Smooth muscle cell (in vitro differentiated cells): ENCODE results near the gene PIK3R6. TPM values are rescaled to one million over a fixed set of nuclear protein-coding genes. Genes with fewer than 3 reads are reported as not detected.

Experiments used
- DNase-seq: peaks from one replicate; lab custom pipeline; 2025; ENCODE audit not compliant: unreplicated experiment; lab: John Stamatoyannopoulos, UW
- H2AFZ ChIP-seq: fragments of 200-600 bp; sonication (generic); 2 replicates; pipeline ENCODE4 v1.6.0; 2016; ENCODE audit warnings: antibody characterized with exemption, low read depth, mild to moderate bottlenecking
- H3F3A ChIP-seq: fragments of 200-600 bp; sonication (generic); 2 replicates; pipeline ENCODE4 v1.6.0; 2017; ENCODE audit warnings: antibody characterized with exemption, low read depth
- H3K27ac ChIP-seq: fragments of 200-600 bp; sonication (generic); 2 replicates; pipeline ENCODE4 v1.5.1; 2016; ENCODE audit warnings: low read depth, mild to moderate bottlenecking
- H3K27me3 ChIP-seq: fragments of 200-600 bp; sonication (generic); 2 replicates; pipeline ENCODE4 v1.6.1; 2016; ENCODE audit warnings: low read depth, mild to moderate bottlenecking
- H3K36me3 ChIP-seq: fragments of 200-600 bp; sonication (generic); 2 replicates; pipeline ENCODE4 v1.5.1; 2016; ENCODE audit warnings: low read depth
- H3K4me1 ChIP-seq: fragments of 200-600 bp; sonication (generic); 2 replicates; pipeline ENCODE4 v1.5.1; 2016; ENCODE audit warnings: low read depth
- H3K4me2 ChIP-seq: fragments of 200-600 bp; sonication (generic); 2 replicates; pipeline ENCODE4 v1.6.0; 2016; ENCODE audit warnings: mild to moderate bottlenecking
- H3K4me3 ChIP-seq: fragments of 200-600 bp; sonication (generic); 2 replicates; pipeline ENCODE4 v1.5.1; 2016; ENCODE audit warnings: mild to moderate bottlenecking
- H3K79me2 ChIP-seq: fragments of 200-600 bp; sonication (generic); 2 replicates; pipeline ENCODE4 v1.6.0; 2016; ENCODE audit warnings: low read depth, mild to moderate bottlenecking
- H3K9ac ChIP-seq: fragments of 200-600 bp; sonication (generic); 2 replicates; pipeline ENCODE4 v1.6.0; 2016; ENCODE audit warnings: low read depth
- H3K9me3 ChIP-seq: fragments of 200-600 bp; sonication (generic); replicated peaks from 2 replicates; pipeline ENCODE4 v1.5.1; 2016; ENCODE audit warnings: low read depth
- H4K20me1 ChIP-seq: fragments of 200-600 bp; sonication (generic); 2 replicates; pipeline ENCODE4 v1.6.0; 2016; ENCODE audit warnings: low read depth
- WGBS: methylation state at CpG from one replicate; pipeline ENCODE4 v1.1.7; 2016; ENCODE audit warnings: low lambda C conversion rate; 5-methylcytosine and 5-hydroxymethylcytosine counted together
- polyA plus RNA-seq: library from polyadenylated mRNA; unstranded; fragments of >200 nt; fragmentation: Nextera tagmentation; extraction: Ambion mirVana; gene quantifications from 2 replicates; pipeline ENCODE4 v1.2.1, GENCODE V29; 2016
- total RNA-seq: library from RNA; depleted of rRNA; stranded (reverse); fragments of >200 nt; gene quantifications from 2 replicates; pipeline ENCODE4 v1.2.3, GENCODE V29; 2014
- TF ChIP-seq, protein P1 (sequence below): fragments of 200-600 bp; sonication (generic); IDR thresholded peaks from 2 replicates; pipeline ENCODE4 v1.5.1; 2017; ENCODE audit warnings: borderline replicate concordance, mild to moderate bottlenecking, antibody characterized with exemption; ENCODE audit not compliant: insufficient read depth, poor library complexity, severe bottlenecking

Gene PIK3R6
- total and polyA plus RNA-seq, 2 experiments from 2014 or later = not detected

DNA sequence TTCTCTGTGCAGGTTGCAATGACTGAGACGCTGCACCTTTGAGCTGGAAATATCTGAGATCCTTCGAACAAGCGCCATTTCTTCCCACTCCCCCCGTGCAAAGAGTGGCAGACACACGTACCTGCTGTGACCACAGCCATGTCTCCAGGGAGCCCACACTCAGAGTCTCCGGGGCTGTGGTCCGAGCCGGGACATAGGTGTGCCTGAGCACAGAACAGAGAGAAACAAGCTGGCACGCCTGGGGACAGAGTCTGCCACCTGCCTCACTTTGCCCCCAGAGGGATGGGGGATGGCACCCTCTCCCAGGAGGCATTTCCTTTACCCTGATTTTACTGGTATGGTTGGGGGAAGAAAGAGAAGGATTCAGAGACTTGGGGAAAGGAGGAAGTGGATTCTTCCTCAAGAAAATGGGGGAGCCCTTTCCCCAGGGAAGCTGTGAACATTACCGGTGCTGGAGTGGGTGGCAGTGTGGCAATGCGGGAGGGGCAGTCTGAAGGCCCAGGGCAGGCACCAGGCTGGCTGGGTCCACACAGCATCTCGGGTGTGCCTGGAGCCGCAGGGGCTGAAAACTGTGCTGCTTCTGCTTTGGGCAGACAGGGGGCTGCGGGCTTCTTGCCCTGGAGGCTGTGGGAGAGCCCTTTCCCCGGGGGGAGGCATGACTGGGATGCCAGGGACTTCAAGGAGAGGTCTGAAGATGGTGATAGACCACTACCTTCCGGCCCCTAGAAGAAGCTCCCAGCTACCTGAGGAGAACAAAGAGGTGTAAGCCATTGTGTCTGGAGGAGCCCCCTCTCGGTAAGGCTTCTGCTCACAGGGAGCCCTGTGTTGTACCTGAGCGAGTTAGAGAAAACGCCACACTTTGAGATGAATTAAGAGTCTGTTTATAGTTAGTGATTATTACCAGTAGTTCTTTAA is 6.6 kb upstream of the PIK3R6 start:
- no peak overlapping the region for H2AFZ ChIP-seq
- H3K27me3 ChIP-seq = peaks cover 9% of the 10 kb centered on the region
- H3K36me3 ChIP-seq = no peaks in the 10 kb centered on the region
- H3K79me2 ChIP-seq = no peaks in the 10 kb centered on the region
- no peak overlapping the region for H3K9ac ChIP-seq
- DNase-seq = no peak
- WGBS = 86% methylated on average over 19 of the region's 19 CpGs
- H3K27ac ChIP-seq = no peak overlapping the region
- no peak overlapping the region for H3K4me2 ChIP-seq
- H3K9me3 ChIP-seq = no peaks in the 10 kb centered on the region
- no peaks in the 10 kb centered on the region for H4K20me1 ChIP-seq
- H3F3A ChIP-seq = no peaks in the 10 kb centered on the region
- TF ChIP-seq, protein P1, sequence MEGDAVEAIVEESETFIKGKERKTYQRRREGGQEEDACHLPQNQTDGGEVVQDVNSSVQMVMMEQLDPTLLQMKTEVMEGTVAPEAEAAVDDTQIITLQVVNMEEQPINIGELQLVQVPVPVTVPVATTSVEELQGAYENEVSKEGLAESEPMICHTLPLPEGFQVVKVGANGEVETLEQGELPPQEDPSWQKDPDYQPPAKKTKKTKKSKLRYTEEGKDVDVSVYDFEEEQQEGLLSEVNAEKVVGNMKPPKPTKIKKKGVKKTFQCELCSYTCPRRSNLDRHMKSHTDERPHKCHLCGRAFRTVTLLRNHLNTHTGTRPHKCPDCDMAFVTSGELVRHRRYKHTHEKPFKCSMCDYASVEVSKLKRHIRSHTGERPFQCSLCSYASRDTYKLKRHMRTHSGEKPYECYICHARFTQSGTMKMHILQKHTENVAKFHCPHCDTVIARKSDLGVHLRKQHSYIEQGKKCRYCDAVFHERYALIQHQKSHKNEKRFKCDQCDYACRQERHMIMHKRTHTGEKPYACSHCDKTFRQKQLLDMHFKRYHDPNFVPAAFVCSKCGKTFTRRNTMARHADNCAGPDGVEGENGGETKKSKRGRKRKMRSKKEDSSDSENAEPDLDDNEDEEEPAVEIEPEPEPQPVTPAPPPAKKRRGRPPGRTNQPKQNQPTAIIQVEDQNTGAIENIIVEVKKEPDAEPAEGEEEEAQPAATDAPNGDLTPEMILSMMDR = no peak
- no peak overlapping the region for H3K4me3 ChIP-seq
- H3K4me1 ChIP-seq = no peaks in the 10 kb centered on the region

DNA sequence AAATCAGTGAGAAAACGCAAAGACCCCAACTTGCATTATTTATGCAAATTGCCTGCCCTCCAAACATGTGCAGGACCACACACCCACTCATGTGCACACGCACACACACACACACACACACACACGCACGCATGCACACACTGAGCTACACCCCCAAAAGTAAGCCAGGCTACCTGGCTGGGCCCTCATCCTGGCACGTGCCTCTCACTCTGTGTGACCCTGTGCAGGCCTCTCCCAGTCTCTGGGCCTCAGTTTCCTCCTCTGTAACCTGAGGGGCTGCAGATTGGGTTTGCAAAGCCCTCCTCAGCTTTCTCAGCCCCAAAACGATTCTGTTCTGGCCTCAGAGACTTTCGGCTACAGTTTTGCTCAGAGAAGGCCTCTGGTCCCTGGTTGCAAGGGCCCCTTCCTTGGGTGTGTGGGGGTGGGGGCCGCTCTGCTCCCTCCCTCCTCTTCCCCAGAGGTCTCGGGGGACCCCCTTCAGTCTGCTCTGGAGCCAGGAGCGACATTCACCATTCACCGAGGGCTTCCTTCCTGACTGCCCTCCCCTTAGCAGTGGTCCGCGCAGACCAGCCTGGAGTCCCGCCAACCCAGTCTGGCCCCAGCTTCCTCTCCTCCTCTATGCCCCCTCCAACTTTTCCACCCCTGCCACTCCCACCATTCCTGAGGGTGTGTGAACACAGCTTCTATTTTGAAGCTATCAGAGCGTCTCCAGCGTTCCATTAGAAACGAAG is 5.4 kb upstream of the PIK3R6 start:
- Histone ChIP-seq H3F3A (no peaks in the 10 kb centered on the region), H3K9ac (no peak overlapping the region), H2AFZ (no peak overlapping the region), H3K36me3 (no peaks in the 10 kb centered on the region), H4K20me1 (no peaks in the 10 kb centered on the region), H3K4me1 (no peaks in the 10 kb centered on the region), H3K4me2 (no peak overlapping the region), H3K9me3 (no peaks in the 10 kb centered on the region), H3K27ac (no peak overlapping the region), H3K4me3 (no peak overlapping the region), H3K27me3 (peaks cover 10% of the 10 kb centered on the region), H3K79me2 (no peaks in the 10 kb centered on the region)
- 90% methylated on average over 17 of the region's 17 CpGs for WGBS
- TF ChIP-seq, protein P1 = no peak
- no peak for DNase-seq

DNA sequence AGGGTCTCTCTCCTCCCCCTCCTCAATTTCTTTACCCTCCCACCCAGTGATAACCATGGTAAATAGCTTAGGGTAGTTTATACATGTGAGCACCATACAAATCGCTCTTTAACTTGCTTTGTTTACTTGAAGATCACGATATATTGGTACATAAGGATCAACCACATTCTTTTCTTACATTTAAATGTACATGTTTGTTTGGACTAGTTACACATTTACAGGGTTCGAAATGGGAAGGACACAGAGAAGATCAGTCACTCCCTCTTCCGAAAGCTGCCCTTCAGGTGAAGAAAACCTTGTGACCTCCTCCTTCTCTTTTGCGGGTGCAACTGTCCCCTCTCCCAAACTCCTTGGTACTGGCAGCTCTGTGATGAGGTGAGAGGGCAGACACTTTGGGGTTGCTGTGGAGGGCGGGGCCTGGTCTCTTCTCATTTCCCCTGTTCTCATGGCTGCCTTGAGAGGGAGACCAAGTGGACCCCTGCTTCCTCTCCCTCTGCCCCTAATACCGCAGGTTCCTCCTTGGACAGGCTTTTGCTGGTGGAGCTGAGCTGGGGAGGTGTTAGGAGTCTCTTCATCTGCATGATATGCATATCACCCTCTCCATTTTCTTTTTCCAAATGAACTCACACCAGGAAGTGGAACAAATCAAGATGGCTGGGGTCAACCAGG is 4.7 kb upstream of the PIK3R6 start:
- H3K9ac ChIP-seq = no peak overlapping the region
- H3K36me3 ChIP-seq = no peaks in the 10 kb centered on the region
- H3K27me3 ChIP-seq = peaks cover 14% of the 10 kb centered on the region
- no peak for DNase-seq
- H4K20me1 ChIP-seq = no peaks in the 10 kb centered on the region
- no peaks in the 10 kb centered on the region for H3K79me2 ChIP-seq
- H3K4me2 ChIP-seq = no peak overlapping the region
- H2AFZ ChIP-seq = no peak overlapping the region
- no peaks in the 10 kb centered on the region for H3K4me1 ChIP-seq
- TF ChIP-seq, protein P1 = no peak
- H3F3A ChIP-seq = no peaks in the 10 kb centered on the region
- H3K27ac ChIP-seq = no peak overlapping the region
- no peak overlapping the region for H3K4me3 ChIP-seq
- 96% methylated on average over 7 of the region's 7 CpGs for WGBS
- no peaks in the 10 kb centered on the region for H3K9me3 ChIP-seq
